BE2C (cell line): Measurements from ENCODE around the gene NAT10.
"Not testable (repeated sequence)": the region's sequence is repeated elsewhere in the genome, so short reads cannot be mapped to it uniquely, and the experiment has no call there.

Experiments
- DNase-seq: peaks from one replicate; pipeline ENCODE4 v3.0.0-alpha.2; 2020
- H3K27me3 ChIP-seq: fragments of 250-450 bp; sonication (Bioruptor Pico); 2 replicates; pipeline ENCODE4 v1.5.1; 2020; ENCODE audit warnings: mild to moderate bottlenecking
- H3K36me3 ChIP-seq: fragments of 250-450 bp; sonication (Bioruptor Pico); 2 replicates; pipeline ENCODE4 v1.5.1; 2020; ENCODE audit warnings: mild to moderate bottlenecking
- H3K4me1 ChIP-seq: fragments of 250-450 bp; sonication (Bioruptor Pico); 2 replicates; pipeline ENCODE4 v1.5.1; 2020
- H3K4me3 ChIP-seq: 2 replicates; pipeline ENCODE4 v1.5.1; 2011; ENCODE audit warnings: low read depth, low read length
- H3K9me3 ChIP-seq: fragments of 250-450 bp; sonication (Bioruptor Pico); 2 replicates; pipeline ENCODE4 v1.5.1; 2020
- CTCF ChIP-seq: IDR thresholded peaks from 2 replicates; pipeline ENCODE4 v1.5.1; 2012; ENCODE audit warnings: mild to moderate bottlenecking, low read depth, low read length

Gene NAT10

GRCh38 chr11:34075178-34075820 is 30.1 kb upstream of the NAT10 start:
- Histone ChIP-seq H3K4me1 (no peaks in the 10 kb centered on the region), H3K36me3 (peaks cover 55% of the 10 kb centered on the region), H3K4me3 (no peak overlapping the region), H3K27me3 (no peaks in the 10 kb centered on the region), H3K9me3 (no peaks in the 10 kb centered on the region)
- no peak for DNase-seq
- no peak for TF ChIP-seq CTCF

GRCh38 chr11:34080609-34081008 is 24.8 kb upstream of the NAT10 start:
- no peak for TF ChIP-seq CTCF
- H3K36me3 ChIP-seq = peaks cover 70% of the 10 kb centered on the region
- H3K27me3 ChIP-seq = no peaks in the 10 kb centered on the region
- no peaks in the 10 kb centered on the region for H3K9me3 ChIP-seq
- H3K4me1 ChIP-seq = no peaks in the 10 kb centered on the region
- no peak for DNase-seq
- H3K4me3 ChIP-seq = no peak overlapping the region

- Histone ChIP-seq H3K4me3 (no peak overlapping the region), H3K9me3 (no peaks in the 10 kb centered on the region), H3K27me3 (no peaks in the 10 kb centered on the region), H3K4me1 (no peaks in the 10 kb centered on the region), H3K36me3 (peaks cover 63% of the 10 kb centered on the region)
- no peak for TF ChIP-seq CTCF
- DNase-seq = no peak
Observed at GRCh38 chr11:34084637-34085036, 20.8 kb upstream of the NAT10 start.

GRCh38 chr11:34086554-34087283 is 18.7 kb upstream of the NAT10 start:
- H3K36me3 ChIP-seq = peaks cover 65% of the 10 kb centered on the region
- no peak for TF ChIP-seq CTCF
- no peak for DNase-seq
- no peak overlapping the region for H3K4me3 ChIP-seq
- H3K4me1 ChIP-seq = no peaks in the 10 kb centered on the region
- H3K9me3 ChIP-seq = no peaks in the 10 kb centered on the region
- no peaks in the 10 kb centered on the region for H3K27me3 ChIP-seq

GRCh38 chr11:34091825-34092224 is 13.6 kb upstream of the NAT10 start:
- DNase-seq = no peak
- peaks cover 58% of the 10 kb centered on the region for H3K36me3 ChIP-seq

GRCh38 chr11:34094900-34095299 is 10.5 kb upstream of the NAT10 start:
- not testable (repeated sequence) for H3K4me1 ChIP-seq, H3K4me3 ChIP-seq, H3K27me3 ChIP-seq, DNase-seq, H3K9me3 ChIP-seq
- H3K36me3 ChIP-seq = peaks cover 60% of the 10 kb centered on the region

More at GRCh38 chr11:34091825-34092224, 13.6 kb upstream of the NAT10 start:
- Histone ChIP-seq H3K4me3 (no peak overlapping the region), H3K9me3 (no peaks in the 10 kb centered on the region), H3K4me1 (no peaks in the 10 kb centered on the region), H3K27me3 (no peaks in the 10 kb centered on the region)
- no peak for TF ChIP-seq CTCF
